ENCODE data around the gene RCAN1. TPM values are rescaled to one million over a fixed set of nuclear protein-coding genes. Genes with fewer than 3 reads are reported as not detected.
A peak's percentile ranks its signal among the peaks of the same experiment; 100 is the strongest.

RCAN1 gene
- total RNA-seq, 1 donor from 2014 or later, result 22.1 TPM

GRCh38 chr21:34511181-34511580, 103.7 kb downstream of the RCAN1 start:
- H3K4me3 ChIP-seq (ENCODE audit: low read depth, low read length), result no peak overlapping the region
- DNase-seq (ENCODE audit: low read depth) (peak; percentile 65), FAIRE-seq (peak; percentile 18)
- no peaks in the 10 kb centered on the region for H3K36me3 ChIP-seq (ENCODE audit: control insufficient read depth, insufficient read depth, low read length)
- H3K27me3 ChIP-seq (ENCODE audit: control insufficient read depth, insufficient read depth, low read length), result no peaks in the 10 kb centered on the region
- no peak for TF ChIP-seq CTCF (IDR thresholded peaks at IDR 0.05; ENCODE audit: insufficient read depth, low read length, severe bottlenecking)

- peak; percentile 87 for TF ChIP-seq CTCF (IDR thresholded peaks at IDR 0.05; ENCODE audit: insufficient read depth, low read length, severe bottlenecking)
- Histone ChIP-seq H3K4me3 (ENCODE audit: low read depth, low read length) (no peak overlapping the region), H3K36me3 (ENCODE audit: control insufficient read depth, insufficient read depth, low read length) (no peaks in the 10 kb centered on the region), H3K27me3 (ENCODE audit: control insufficient read depth, insufficient read depth, low read length) (no peaks in the 10 kb centered on the region)
- FAIRE-seq, result peak; percentile 72
- peak; percentile 55 for DNase-seq (ENCODE audit: low read depth)
Observed at GRCh38 chr21:34510148-34511142, 104.5 kb downstream of the RCAN1 start.

GRCh38 chr21:34509151-34509550, 105.8 kb downstream of the RCAN1 start:
- FAIRE-seq, result no peak
- H3K27me3 ChIP-seq (ENCODE audit: control insufficient read depth, insufficient read depth, low read length), result no peaks in the 10 kb centered on the region
- TF ChIP-seq CTCF (IDR thresholded peaks at IDR 0.05; ENCODE audit: insufficient read depth, low read length, severe bottlenecking), result peak; percentile 29
- no peak for DNase-seq (ENCODE audit: low read depth)
- H3K36me3 ChIP-seq (ENCODE audit: control insufficient read depth, insufficient read depth, low read length), result no peaks in the 10 kb centered on the region
- H3K4me3 ChIP-seq (ENCODE audit: low read depth, low read length), result no peak overlapping the region

- DNase-seq (ENCODE audit: low read depth) (no peak), FAIRE-seq (no peak)
- TF ChIP-seq CTCF (IDR thresholded peaks at IDR 0.05; ENCODE audit: insufficient read depth, low read length, severe bottlenecking), result no peak
- H3K27me3 ChIP-seq (ENCODE audit: control insufficient read depth, insufficient read depth, low read length), result no peaks in the 10 kb centered on the region
- no peak overlapping the region for H3K4me3 ChIP-seq (ENCODE audit: low read depth, low read length)
- no peaks in the 10 kb centered on the region for H3K36me3 ChIP-seq (ENCODE audit: control insufficient read depth, insufficient read depth, low read length)
Observed at GRCh38 chr21:34504595-34504994, 110.3 kb downstream of the RCAN1 start.

GRCh38 chr21:34502480-34503106, 112.3 kb downstream of the RCAN1 start:
- no peaks in the 10 kb centered on the region for H3K27me3 ChIP-seq (ENCODE audit: control insufficient read depth, insufficient read depth, low read length)
- H3K4me3 ChIP-seq (ENCODE audit: low read depth, low read length), result no peak overlapping the region
- DNase-seq (ENCODE audit: low read depth) (no peak), FAIRE-seq (no peak)
- no peak for TF ChIP-seq CTCF (IDR thresholded peaks at IDR 0.05; ENCODE audit: insufficient read depth, low read length, severe bottlenecking)
- no peaks in the 10 kb centered on the region for H3K36me3 ChIP-seq (ENCODE audit: control insufficient read depth, insufficient read depth, low read length)
